GM12865 (cell line): ENCODE results near the gene RHBDD2.

Experiments used
- DNase-seq: peaks from one replicate; pipeline ENCODE4 v3.0.0; 2010; ENCODE audit warnings: low read depth
- H3K4me3 ChIP-seq: 2 replicates; pipeline ENCODE4 v1.5.1; 2011; ENCODE audit warnings: mild to moderate bottlenecking, low read depth, low read length, control low read depth
- CTCF ChIP-seq: IDR thresholded peaks from 2 replicates; pipeline ENCODE4 v1.5.1; 2011; ENCODE audit warnings: low read length, control low read depth, low read depth, inconsistent platforms; ENCODE audit not compliant: insufficient read depth; ENCODE audit errors: missing control alignments

RHBDD2 gene

GRCh38 chr7:75920431-75921161 is 41.8 kb downstream of the RHBDD2 start:
- DNase-seq = no peak
- TF ChIP-seq CTCF = no peak
- no peak overlapping the region for H3K4me3 ChIP-seq

GRCh38 chr7:75921479-75921878 is 42.6 kb downstream of the RHBDD2 start:
- DNase-seq = no peak
- no peak overlapping the region for H3K4me3 ChIP-seq
- no peak for TF ChIP-seq CTCF

- no peak overlapping the region for H3K4me3 ChIP-seq
- peak; percentile 33 for DNase-seq
- no peak for TF ChIP-seq CTCF
Measured at GRCh38 chr7:75922966-75923603, 44.3 kb downstream of the RHBDD2 start.

- H3K4me3 ChIP-seq = no peak overlapping the region
- no peak for DNase-seq
- no peak for TF ChIP-seq CTCF
Measured at GRCh38 chr7:75924256-75924655, 45.4 kb downstream of the RHBDD2 start.

GRCh38 chr7:75924889-75925288 is 46.1 kb downstream of the RHBDD2 start:
- DNase-seq = peak; percentile 20
- no peak for TF ChIP-seq CTCF
- H3K4me3 ChIP-seq = no peak overlapping the region

- no peak for TF ChIP-seq CTCF
- no peak overlapping the region for H3K4me3 ChIP-seq
- DNase-seq = no peak
Measured at GRCh38 chr7:75925717-75926435, 47.0 kb downstream of the RHBDD2 start.
